Muscle layer of duodenum (tissue), 2 donors: Measurements from ENCODE around the gene AGBL4.

Experiments used
- H3K27ac ChIP-seq: one replicate; pipeline ENCODE4 v1.7.0; 2013; ENCODE audit warnings: mild to moderate bottlenecking, low read length
- H3K27me3 ChIP-seq: one replicate; pipeline ENCODE4 v1.7.0; 2013; ENCODE audit warnings: low read depth, mild to moderate bottlenecking, control low read depth, low read length
- H3K36me3 ChIP-seq, 2 donors: one replicate each; pipeline ENCODE4 v1.7.0; 2013; ENCODE audit warnings: low read length in 2 of 2, control low read depth in 1 of 2, mild to moderate bottlenecking in 1 of 2; ENCODE audit not compliant: insufficient read depth in 2 of 2, control insufficient read depth in 1 of 2
- H3K4me1 ChIP-seq, 2 donors: one replicate each; pipeline ENCODE4 v1.7.0; 2013; ENCODE audit warnings: low read length in 2 of 2, mild to moderate bottlenecking in 2 of 2, control low read depth in 1 of 2, moderate library complexity in 1 of 2; ENCODE audit not compliant: insufficient read depth in 2 of 2, control insufficient read depth in 1 of 2
- H3K4me3 ChIP-seq, 2 donors: one replicate each; pipeline ENCODE4 v1.7.0; 2013; ENCODE audit warnings: low read length in 2 of 2, low read depth in 1 of 2, mild to moderate bottlenecking in 1 of 2
- H3K9me3 ChIP-seq, 2 donors: one replicate each; pipeline ENCODE4 v1.7.0; 2013; ENCODE audit warnings: low read length in 2 of 2, control low read depth in 1 of 2, mild to moderate bottlenecking in 1 of 2; ENCODE audit not compliant: control insufficient read depth in 1 of 2
- donor health status: healthy.

The AGBL4 gene

GRCh38 chr1:48810740-48811139 is 1213.0 kb downstream of the AGBL4 start:
- H3K27ac ChIP-seq, result no peak overlapping the region
- no peaks in the 10 kb centered on the region for H3K9me3 ChIP-seq
- H3K36me3 ChIP-seq, result no peaks in the 10 kb centered on the region
- H3K4me3 ChIP-seq, result no peak overlapping the region
- peaks cover 0 to 15% of the 10 kb centered on the region in 2 donors for H3K4me1 ChIP-seq
- no peaks in the 10 kb centered on the region for H3K27me3 ChIP-seq

- Histone ChIP-seq H3K4me1 (peaks cover 0 to 15% of the 10 kb centered on the region in 2 donors), H3K27me3 (no peaks in the 10 kb centered on the region), H3K9me3 (no peaks in the 10 kb centered on the region), H3K27ac (no peak overlapping the region), H3K36me3 (no peaks in the 10 kb centered on the region), H3K4me3 (no peak overlapping the region)
Observed at GRCh38 chr1:48808496-48808895, 1215.3 kb downstream of the AGBL4 start.

GRCh38 chr1:48807554-48808260 is 1216.0 kb downstream of the AGBL4 start:
- Histone ChIP-seq H3K27me3 (no peaks in the 10 kb centered on the region), H3K27ac (no peak overlapping the region), H3K36me3 (no peaks in the 10 kb centered on the region)

GRCh38 chr1:48803474-48803873 is 1220.3 kb downstream of the AGBL4 start:
- Histone ChIP-seq H3K4me1 (peaks cover 0 to 12% of the 10 kb centered on the region in 2 donors), H3K27me3 (no peaks in the 10 kb centered on the region), H3K4me3 (no peak overlapping the region), H3K36me3 (no peaks in the 10 kb centered on the region), H3K9me3 (no peaks in the 10 kb centered on the region), H3K27ac (no peak overlapping the region)

More at GRCh38 chr1:48807554-48808260, 1216.0 kb downstream of the AGBL4 start:
- Histone ChIP-seq H3K4me3 (no peak overlapping the region), H3K9me3 (no peaks in the 10 kb centered on the region), H3K4me1 (peaks cover 0 to 15% of the 10 kb centered on the region in 2 donors)

- Histone ChIP-seq H3K9me3 (no peaks in the 10 kb centered on the region), H3K4me1 (peaks cover 0 to 4% of the 10 kb centered on the region in 2 donors), H3K27ac (no peak overlapping the region), H3K36me3 (no peaks in the 10 kb centered on the region), H3K4me3 (no peak overlapping the region), H3K27me3 (no peaks in the 10 kb centered on the region)
Observed at GRCh38 chr1:48794816-48795215, 1228.9 kb downstream of the AGBL4 start.

GRCh38 chr1:48793863-48794262 is 1229.9 kb downstream of the AGBL4 start:
- Histone ChIP-seq H3K27ac (no peak overlapping the region), H3K27me3 (no peaks in the 10 kb centered on the region), H3K4me1 (peaks cover 0 to 4% of the 10 kb centered on the region in 2 donors), H3K36me3 (no peaks in the 10 kb centered on the region), H3K9me3 (no peaks in the 10 kb centered on the region), H3K4me3 (no peak overlapping the region)

GRCh38 chr1:48792961-48793360 is 1230.8 kb downstream of the AGBL4 start:
- no peaks in the 10 kb centered on the region for H3K36me3 ChIP-seq
- no peaks in the 10 kb centered on the region for H3K9me3 ChIP-seq
- H3K27ac ChIP-seq, result no peak overlapping the region
- peaks cover 0 to 4% of the 10 kb centered on the region in 2 donors for H3K4me1 ChIP-seq
- no peak overlapping the region for H3K4me3 ChIP-seq
- no peaks in the 10 kb centered on the region for H3K27me3 ChIP-seq

- no peaks in the 10 kb centered on the region for H3K9me3 ChIP-seq
Observed at GRCh38 chr1:48790397-48790796, 1233.4 kb downstream of the AGBL4 start.

GRCh38 chr1:48789903-48790302 is 1233.9 kb downstream of the AGBL4 start:
- Histone ChIP-seq H3K4me3 (no peak overlapping the region), H3K36me3 (no peaks in the 10 kb centered on the region), H3K27me3 (no peaks in the 10 kb centered on the region), H3K27ac (peak overlapping the region; percentile 25), H3K4me1 (peaks cover 0 to 4% of the 10 kb centered on the region in 2 donors), H3K9me3 (no peaks in the 10 kb centered on the region)

More at GRCh38 chr1:48790397-48790796, 1233.4 kb downstream of the AGBL4 start:
- no peaks in the 10 kb centered on the region for H3K27me3 ChIP-seq
- H3K27ac ChIP-seq, result peak overlapping the region; percentile 25
- peaks cover 0 to 4% of the 10 kb centered on the region in 2 donors for H3K4me1 ChIP-seq
- H3K4me3 ChIP-seq, result no peak overlapping the region
- no peaks in the 10 kb centered on the region for H3K36me3 ChIP-seq

GRCh38 chr1:48785869-48786268 is 1237.9 kb downstream of the AGBL4 start:
- Histone ChIP-seq H3K36me3 (no peaks in the 10 kb centered on the region), H3K4me3 (no peak overlapping the region), H3K27me3 (no peaks in the 10 kb centered on the region), H3K9me3 (no peaks in the 10 kb centered on the region), H3K27ac (no peak overlapping the region), H3K4me1 (no peaks in the 10 kb centered on the region)

- H3K4me1 ChIP-seq, result no peaks in the 10 kb centered on the region
- H3K27ac ChIP-seq, result no peak overlapping the region
- H3K4me3 ChIP-seq, result no peak overlapping the region
- H3K36me3 ChIP-seq, result no peaks in the 10 kb centered on the region
- no peaks in the 10 kb centered on the region for H3K27me3 ChIP-seq
- no peaks in the 10 kb centered on the region for H3K9me3 ChIP-seq
Observed at GRCh38 chr1:48784301-48784700, 1239.5 kb downstream of the AGBL4 start.
